Effector memory CD4-positive, alpha-beta T cell (primary cell): ENCODE data around the gene SERPINA12.

ENCODE experiments used
- DNase-seq, 3 donors: peaks; one replicate each; pipeline ENCODE4 v3.0.0-alpha.2; 2020
- H3K27ac ChIP-seq: 2 replicates; pipeline ENCODE4 v1.7.0; 2013; ENCODE audit warnings: mild to moderate bottlenecking, low read length, moderate library complexity; ENCODE audit not compliant: insufficient read depth, poor library complexity, severe bottlenecking
- H3K27me3 ChIP-seq: replicated peaks from 2 replicates; pipeline ENCODE4 v1.7.0; 2013; ENCODE audit warnings: mild to moderate bottlenecking, low read length; ENCODE audit not compliant: insufficient read depth, control insufficient read depth, poor library complexity, severe bottlenecking
- H3K36me3 ChIP-seq: 2 replicates; pipeline ENCODE4 v1.7.0; 2013; ENCODE audit warnings: mild to moderate bottlenecking, low read length, moderate library complexity; ENCODE audit not compliant: control insufficient read depth, insufficient read depth
- H3K4me1 ChIP-seq: 2 replicates; pipeline ENCODE4 v1.7.0; 2013; ENCODE audit warnings: low read length, mild to moderate bottlenecking; ENCODE audit not compliant: control insufficient read depth, insufficient read depth, poor library complexity, severe bottlenecking
- H3K4me3 ChIP-seq: 2 replicates; pipeline ENCODE4 v1.7.0; 2013; ENCODE audit warnings: low read length, low read depth, mild to moderate bottlenecking; ENCODE audit not compliant: insufficient read depth, poor library complexity, severe bottlenecking
- H3K9me3 ChIP-seq: 2 replicates; pipeline ENCODE4 v1.7.0; 2013; ENCODE audit warnings: mild to moderate bottlenecking, low read length, moderate library complexity; ENCODE audit not compliant: control insufficient read depth

SERPINA12 gene

GRCh38 chr14:94481468-94482131, 27.7 kb downstream of the SERPINA12 start:
- Histone ChIP-seq H3K27ac (no peak overlapping the region), H3K9me3 (peaks cover 4% of the 10 kb centered on the region), H3K4me1 (peaks cover 8% of the 10 kb centered on the region), H3K27me3 (no peaks in the 10 kb centered on the region), H3K4me3 (no peak overlapping the region), H3K36me3 (no peaks in the 10 kb centered on the region)
- no peak for DNase-seq

- no peaks in the 10 kb centered on the region for H3K4me1 ChIP-seq
- no peak overlapping the region for H3K4me3 ChIP-seq
- no peaks in the 10 kb centered on the region for H3K27me3 ChIP-seq
- no peaks in the 10 kb centered on the region for H3K36me3 ChIP-seq
- DNase-seq = no peak
- H3K27ac ChIP-seq = no peak overlapping the region
- H3K9me3 ChIP-seq = peaks cover 4% of the 10 kb centered on the region
These were observed 28.5 kb downstream of the SERPINA12 start for GRCh38 chr14:94480809-94481208.

GRCh38 chr14:94478420-94478819, 30.8 kb downstream of the SERPINA12 start:
- H3K27ac ChIP-seq = no peak overlapping the region
- H3K27me3 ChIP-seq = no peaks in the 10 kb centered on the region

GRCh38 chr14:94476023-94476422, 33.2 kb downstream of the SERPINA12 start, which contains the start of gene SERPINA9:
SERPINA9 (minus strand) TSS chr14:94476197; CDS start chr14:94469840, 6,357 bp downstream.
- H3K4me1 ChIP-seq = no peaks in the 10 kb centered on the region
- H3K27me3 ChIP-seq = no peaks in the 10 kb centered on the region
- H3K36me3 ChIP-seq = no peaks in the 10 kb centered on the region
- DNase-seq = no peak
- no peak within 1 kb of the TSS for H3K4me3 ChIP-seq
- peaks cover 4% of the 10 kb centered on the region for H3K9me3 ChIP-seq
- no peak within 1 kb of the TSS for H3K27ac ChIP-seq

More at GRCh38 chr14:94478420-94478819, 30.8 kb downstream of the SERPINA12 start:
- no peak for DNase-seq
- Histone ChIP-seq H3K4me3 (no peak overlapping the region), H3K36me3 (no peaks in the 10 kb centered on the region), H3K9me3 (peaks cover 4% of the 10 kb centered on the region), H3K4me1 (no peaks in the 10 kb centered on the region)

- H3K9me3 ChIP-seq = peaks cover 4% of the 10 kb centered on the region
- H3K27me3 ChIP-seq = no peaks in the 10 kb centered on the region
- no peaks in the 10 kb centered on the region for H3K36me3 ChIP-seq
- H3K27ac ChIP-seq = no peak overlapping the region
- H3K4me3 ChIP-seq = no peak overlapping the region
- no peak for DNase-seq
- H3K4me1 ChIP-seq = no peaks in the 10 kb centered on the region
These were observed 34.7 kb downstream of the SERPINA12 start for GRCh38 chr14:94474581-94475031.

- no peak overlapping the region for H3K4me3 ChIP-seq
- H3K27me3 ChIP-seq = no peaks in the 10 kb centered on the region
- H3K9me3 ChIP-seq = peaks cover 4% of the 10 kb centered on the region
- DNase-seq = no peak
- H3K4me1 ChIP-seq = no peaks in the 10 kb centered on the region
- no peaks in the 10 kb centered on the region for H3K36me3 ChIP-seq
- no peak overlapping the region for H3K27ac ChIP-seq
These were observed 35.4 kb downstream of the SERPINA12 start for GRCh38 chr14:94473666-94474410.

GRCh38 chr14:94472842-94473241, 36.4 kb downstream of the SERPINA12 start:
- no peak for DNase-seq
- H3K9me3 ChIP-seq = peaks cover 3% of the 10 kb centered on the region
- no peaks in the 10 kb centered on the region for H3K4me1 ChIP-seq
- H3K36me3 ChIP-seq = no peaks in the 10 kb centered on the region
- no peak overlapping the region for H3K4me3 ChIP-seq
- no peaks in the 10 kb centered on the region for H3K27me3 ChIP-seq
- no peak overlapping the region for H3K27ac ChIP-seq

- Histone ChIP-seq H3K36me3 (no peaks in the 10 kb centered on the region), H3K27ac (no peak overlapping the region), H3K4me1 (no peaks in the 10 kb centered on the region), H3K9me3 (no peaks in the 10 kb centered on the region), H3K27me3 (no peaks in the 10 kb centered on the region), H3K4me3 (no peak overlapping the region)
- no peak for DNase-seq
These were observed 38.2 kb downstream of the SERPINA12 start for GRCh38 chr14:94471045-94471444.

- H3K4me1 ChIP-seq = no peaks in the 10 kb centered on the region
- DNase-seq = no peak
- H3K36me3 ChIP-seq = no peaks in the 10 kb centered on the region
- no peak overlapping the region for H3K4me3 ChIP-seq
- H3K9me3 ChIP-seq = no peaks in the 10 kb centered on the region
- no peaks in the 10 kb centered on the region for H3K27me3 ChIP-seq
- no peak overlapping the region for H3K27ac ChIP-seq
These were observed 39.0 kb downstream of the SERPINA12 start for GRCh38 chr14:94470311-94470710.

GRCh38 chr14:94469261-94469660, 40.0 kb downstream of the SERPINA12 start:
- Histone ChIP-seq H3K9me3 (no peaks in the 10 kb centered on the region), H3K4me3 (no peak overlapping the region), H3K27ac (no peak overlapping the region), H3K36me3 (no peaks in the 10 kb centered on the region), H3K4me1 (no peaks in the 10 kb centered on the region), H3K27me3 (no peaks in the 10 kb centered on the region)
- DNase-seq = no peak
